Stomach smooth muscle (tissue), 2 donors: Measurements from ENCODE around the gene CES4A.
"Not testable (repeated sequence)": the region's sequence is repeated elsewhere in the genome, so short reads cannot be mapped to it uniquely, and the experiment has no call there.

Experiments used
- H3K27ac ChIP-seq: one replicate; pipeline ENCODE4 v1.7.0; 2013; ENCODE audit warnings: mild to moderate bottlenecking, low read length, inconsistent platforms
- H3K27me3 ChIP-seq, 2 donors: one replicate each; pipeline ENCODE4 v1.7.0; 2013; ENCODE audit warnings: low read length in 2 of 2; ENCODE audit not compliant: insufficient read depth in 2 of 2, control insufficient read depth in 1 of 2
- H3K36me3 ChIP-seq, 2 donors: one replicate each; pipeline ENCODE4 v1.7.0; 2013; ENCODE audit warnings: low read length in 2 of 2; ENCODE audit not compliant: control insufficient read depth in 2 of 2, insufficient read depth in 2 of 2
- H3K4me1 ChIP-seq: one replicate; pipeline ENCODE4 v1.7.0; 2013; ENCODE audit warnings: low read length; ENCODE audit not compliant: control insufficient read depth, insufficient read depth
- H3K4me3 ChIP-seq, 2 donors: one replicate each; pipeline ENCODE4 v1.7.0; 2013; ENCODE audit warnings: low read length in 2 of 2
- H3K9ac ChIP-seq, 2 donors: one replicate each; pipeline ENCODE4 v1.7.0; 2013; ENCODE audit warnings: low read length in 2 of 2, mild to moderate bottlenecking in 1 of 2
- H3K9me3 ChIP-seq, 2 donors: one replicate each; pipeline ENCODE4 v1.7.0; 2013; ENCODE audit warnings: low read length in 2 of 2; ENCODE audit not compliant: control insufficient read depth in 2 of 2
- donor health status: healthy.
- donor health status: Pancreatic carcinoma.

The CES4A gene

DNA sequence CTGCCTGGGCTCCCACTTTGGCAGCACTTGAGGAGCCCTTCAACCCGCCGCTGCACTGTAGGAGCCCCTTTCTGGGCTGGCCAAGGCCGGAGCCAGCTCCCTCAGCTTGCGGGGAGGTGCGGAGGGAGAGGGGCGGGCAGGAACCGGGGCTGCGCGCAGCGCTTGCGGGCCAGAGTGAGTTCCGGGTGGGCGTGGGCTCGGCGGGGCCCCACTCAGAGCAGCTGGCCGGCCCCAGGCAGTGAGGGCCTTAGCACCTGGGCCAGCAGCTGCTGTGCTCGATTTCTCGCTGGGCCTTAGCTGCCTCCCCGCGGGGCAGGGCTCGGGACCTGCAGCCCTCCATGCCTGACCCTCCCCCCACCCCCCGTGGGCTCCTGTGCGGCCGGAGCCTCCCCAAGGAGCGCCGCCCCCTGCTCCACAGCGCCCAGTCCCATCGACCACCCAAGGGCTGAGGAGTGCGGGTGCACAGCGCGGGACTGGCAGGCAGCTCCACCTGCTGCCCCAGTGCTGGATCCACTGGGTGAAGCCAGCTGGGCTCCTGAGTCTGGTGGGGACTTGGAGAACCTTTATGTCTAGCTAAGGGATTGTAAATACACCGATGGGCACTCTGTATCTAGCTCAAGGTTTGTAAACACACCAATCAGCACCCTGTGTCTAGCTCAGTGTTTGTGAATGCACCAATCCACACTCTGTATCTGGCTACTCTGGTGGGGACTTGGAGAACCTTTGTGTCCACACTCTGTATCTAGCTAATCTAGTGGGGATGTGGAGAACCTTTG is 14.0 kb upstream of the CES4A start:
- not testable (repeated sequence) for H3K36me3 ChIP-seq, H3K4me1 ChIP-seq, H3K9ac ChIP-seq

DNA sequence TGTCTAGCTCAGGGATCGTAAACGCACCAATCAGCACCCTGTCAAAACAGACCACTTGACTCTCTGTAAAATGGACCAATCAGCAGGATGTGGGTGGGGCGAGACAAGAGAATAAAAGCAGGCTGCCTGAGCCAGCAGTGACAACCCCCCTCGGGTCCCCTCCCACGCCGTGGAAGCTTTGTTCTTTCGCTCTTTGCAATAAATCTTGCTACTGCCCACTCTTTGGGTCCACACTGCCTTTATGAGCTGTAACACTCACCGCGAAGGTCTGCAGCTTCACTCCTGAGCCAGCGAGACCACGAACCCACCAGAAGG is 13.5 kb upstream of the CES4A start:
- H3K9ac ChIP-seq, H3K27me3 ChIP-seq, H3K36me3 ChIP-seq, H3K4me1 ChIP-seq, H3K27ac ChIP-seq, H3K9me3 ChIP-seq, H3K4me3 ChIP-seq: not testable (repeated sequence)

More for the DNA sequence above, 14.0 kb upstream of the CES4A start:
- H3K27ac ChIP-seq, H3K9me3 ChIP-seq, H3K27me3 ChIP-seq, H3K4me3 ChIP-seq: not testable (repeated sequence)

DNA sequence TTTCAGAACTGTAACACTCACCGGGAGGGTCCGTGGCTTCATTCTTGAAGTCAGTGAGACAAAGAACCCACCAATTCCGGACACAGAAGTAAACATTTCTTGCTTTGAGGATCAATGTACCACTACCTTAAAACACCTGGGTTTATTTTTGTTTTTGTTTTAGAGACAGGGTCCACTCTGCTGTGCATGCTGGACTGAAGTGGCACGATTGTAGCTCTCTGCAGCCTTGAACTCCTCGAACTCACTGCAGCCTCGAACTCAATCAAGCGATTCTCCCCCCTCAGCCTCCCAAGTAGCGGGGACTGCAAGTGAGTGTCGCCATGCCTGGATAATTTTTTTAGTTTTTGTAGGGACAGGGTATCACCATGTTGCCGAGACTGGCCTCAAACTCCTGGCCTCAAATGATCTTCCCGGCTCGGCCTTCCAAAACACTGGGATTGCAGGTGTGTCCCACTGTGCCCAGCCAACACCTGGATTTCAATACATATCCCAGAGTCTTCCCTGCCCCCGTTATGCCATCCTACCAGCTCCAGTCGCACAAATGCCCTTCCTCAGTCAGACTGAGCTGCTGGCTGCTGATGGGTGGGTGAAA is 13.0 kb upstream of the CES4A start:
- Histone ChIP-seq H3K4me3 (no peak overlapping the region), H3K4me1 (no peaks in the 10 kb centered on the region), H3K9me3 (no peaks in the 10 kb centered on the region), H3K27me3 (peaks cover 0 to 3% of the 10 kb centered on the region in 2 donors), H3K9ac (no peak overlapping the region), H3K27ac (no peak overlapping the region), H3K36me3 (no peaks in the 10 kb centered on the region)

DNA sequence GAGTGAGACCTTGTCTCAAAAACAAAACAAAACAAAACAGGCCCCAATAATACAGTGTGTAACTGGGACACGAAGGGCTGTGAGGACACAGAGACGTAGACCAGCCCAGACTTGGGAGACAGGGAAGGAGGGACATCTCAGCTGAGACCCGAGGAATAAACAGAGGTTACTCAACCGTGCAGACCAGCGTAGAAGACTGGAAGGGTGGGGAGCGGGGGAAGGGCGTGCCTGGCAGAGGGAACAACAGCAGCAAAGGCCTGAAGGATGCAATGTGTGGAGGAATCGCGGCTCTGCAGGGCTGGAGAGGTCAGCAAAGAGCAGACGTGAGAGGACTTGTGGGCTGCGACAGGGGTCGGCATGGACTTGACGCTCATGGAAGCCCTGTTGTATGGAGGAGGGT is 11.6 kb upstream of the CES4A start:
- no peak overlapping the region for H3K27ac ChIP-seq
- H3K27me3 ChIP-seq: peaks cover 0 to 3% of the 10 kb centered on the region in 2 donors
- H3K4me3 ChIP-seq: no peak overlapping the region
- H3K9ac ChIP-seq: no peak overlapping the region
- H3K9me3 ChIP-seq: no peaks in the 10 kb centered on the region
- H3K4me1 ChIP-seq: no peaks in the 10 kb centered on the region
- no peaks in the 10 kb centered on the region for H3K36me3 ChIP-seq

DNA sequence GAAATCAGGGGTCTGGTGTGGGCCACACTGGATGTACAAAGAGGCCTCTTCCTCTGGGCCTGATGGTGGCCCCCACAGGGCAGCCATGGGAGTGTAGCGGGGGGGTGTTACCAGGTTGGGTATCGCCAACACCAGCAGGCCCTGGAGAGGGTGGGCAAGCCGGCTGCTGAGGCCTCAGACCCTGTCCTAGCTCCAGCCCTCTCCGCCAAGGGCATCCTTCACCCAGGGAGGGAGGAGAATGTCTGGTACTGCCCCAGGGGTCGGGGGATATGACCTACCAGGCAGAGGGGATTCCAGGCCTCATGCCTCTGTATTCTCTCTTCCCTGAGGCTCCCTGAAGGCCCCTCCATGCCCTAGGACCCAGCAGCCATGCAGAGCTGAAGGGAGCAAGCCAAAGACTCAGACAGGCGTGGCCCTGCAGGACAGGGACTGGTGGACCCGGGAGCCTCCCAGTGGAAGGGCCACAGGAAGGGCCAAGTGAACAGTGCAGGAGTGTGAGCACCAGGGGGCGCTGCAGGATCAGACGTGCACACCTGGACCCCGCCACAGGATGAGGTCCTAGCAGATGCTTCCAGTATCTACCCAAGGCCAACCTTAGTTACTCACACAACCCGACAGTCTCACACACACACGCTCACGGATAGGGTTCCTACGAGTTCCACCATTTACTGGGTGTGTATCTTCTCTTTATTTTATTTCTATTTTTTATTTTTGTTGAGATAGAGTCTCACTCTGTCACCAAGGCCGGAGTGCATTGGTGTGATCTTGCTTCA is 10.9 kb upstream of the CES4A start:
- Histone ChIP-seq H3K4me3 (no peak overlapping the region), H3K4me1 (no peaks in the 10 kb centered on the region), H3K27me3 (peaks cover 0 to 3% of the 10 kb centered on the region in 2 donors), H3K27ac (no peak overlapping the region), H3K9ac (no peak overlapping the region), H3K9me3 (no peaks in the 10 kb centered on the region), H3K36me3 (no peaks in the 10 kb centered on the region)

DNA sequence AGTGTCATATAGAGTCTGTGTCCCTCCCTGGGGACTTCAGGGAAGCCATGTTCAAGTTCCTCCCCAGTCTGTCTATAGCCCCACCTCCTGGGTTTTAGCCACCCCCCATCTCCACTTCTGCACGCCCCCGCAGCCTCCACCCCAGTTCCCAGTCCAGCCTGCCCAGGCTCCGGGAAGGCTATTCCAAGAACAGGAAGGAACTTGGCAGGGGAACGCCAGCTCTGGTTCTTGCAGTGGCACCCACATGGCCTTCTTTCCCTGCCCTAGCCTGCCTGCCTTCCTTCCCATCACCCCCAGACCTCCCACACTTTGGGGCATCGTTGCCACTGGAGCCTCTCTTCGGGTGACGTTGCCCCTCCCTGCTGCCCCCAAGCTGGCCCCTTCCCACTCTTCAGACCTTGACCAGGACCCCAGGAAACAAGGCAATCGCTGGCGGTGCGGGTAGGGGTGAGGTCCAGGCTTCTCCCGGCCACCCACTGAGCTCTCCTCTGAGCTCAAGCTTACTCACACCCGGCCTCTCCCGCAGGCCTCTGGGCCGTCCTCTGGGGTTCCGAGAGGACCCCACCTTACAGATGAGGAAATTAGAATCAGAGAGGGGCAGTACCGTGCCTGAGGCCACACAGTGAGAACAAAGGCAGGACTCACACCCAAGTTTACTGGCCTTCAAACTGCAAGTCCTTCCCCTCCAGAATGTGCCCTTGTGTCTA is 9.2 kb upstream of the CES4A start:
- H3K27me3 ChIP-seq: peaks cover 0 to 3% of the 10 kb centered on the region in 2 donors
- H3K9ac ChIP-seq: no peak overlapping the region
- H3K4me1 ChIP-seq: no peaks in the 10 kb centered on the region
- H3K27ac ChIP-seq: no peak overlapping the region
- H3K36me3 ChIP-seq: no peaks in the 10 kb centered on the region
- no peak overlapping the region for H3K4me3 ChIP-seq
- H3K9me3 ChIP-seq: no peaks in the 10 kb centered on the region

DNA sequence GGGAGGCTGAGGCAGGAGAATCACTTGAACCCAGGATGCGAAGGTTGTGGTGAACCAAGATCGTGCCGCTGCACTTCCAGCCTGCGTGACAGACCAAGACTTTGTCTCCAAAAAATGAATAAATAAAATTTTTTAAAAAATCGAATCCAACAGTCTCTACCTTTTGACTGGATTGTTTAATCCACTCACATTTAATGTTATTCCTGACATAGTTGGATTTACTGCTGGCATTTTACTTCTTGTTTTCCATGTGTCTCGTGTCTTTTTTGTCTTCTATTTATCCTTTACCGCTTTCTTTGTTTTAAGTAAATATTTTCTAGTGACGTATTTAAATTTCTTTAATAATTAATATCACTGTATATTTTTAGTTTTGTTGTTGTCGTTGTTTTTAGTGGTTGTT is 5.4 kb upstream of the CES4A start:
- H3K27ac ChIP-seq: no peak overlapping the region
- H3K9ac ChIP-seq: no peak overlapping the region
- no peak overlapping the region for H3K4me3 ChIP-seq
- H3K27me3 ChIP-seq: no peaks in the 10 kb centered on the region
- no peaks in the 10 kb centered on the region for H3K4me1 ChIP-seq
- no peaks in the 10 kb centered on the region for H3K9me3 ChIP-seq
- no peaks in the 10 kb centered on the region for H3K36me3 ChIP-seq

DNA sequence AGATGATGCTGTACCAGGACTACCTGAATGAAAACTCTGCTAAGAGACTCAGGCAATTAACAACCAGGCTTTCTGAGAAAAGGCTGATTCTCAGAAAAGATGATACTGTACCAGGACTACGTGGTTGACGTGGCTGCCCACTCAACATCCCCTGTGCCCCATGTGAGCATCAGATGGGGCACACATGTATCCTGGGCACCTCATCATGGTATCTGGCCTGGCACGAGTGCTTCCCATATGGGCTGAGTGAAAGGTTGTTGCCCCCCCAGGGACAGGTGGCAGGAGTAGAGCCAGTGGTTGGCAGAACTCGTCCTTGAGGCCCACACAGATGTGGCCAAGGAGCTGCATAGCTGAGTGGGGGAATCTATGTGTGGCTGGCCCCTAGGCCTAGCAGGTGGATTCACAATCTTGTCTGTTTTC is 3.5 kb upstream of the CES4A start:
- Histone ChIP-seq H3K9me3 (no peaks in the 10 kb centered on the region), H3K36me3 (no peaks in the 10 kb centered on the region), H3K9ac (no peak overlapping the region), H3K4me3 (no peak overlapping the region), H3K4me1 (no peaks in the 10 kb centered on the region), H3K27me3 (no peaks in the 10 kb centered on the region), H3K27ac (no peak overlapping the region)

DNA sequence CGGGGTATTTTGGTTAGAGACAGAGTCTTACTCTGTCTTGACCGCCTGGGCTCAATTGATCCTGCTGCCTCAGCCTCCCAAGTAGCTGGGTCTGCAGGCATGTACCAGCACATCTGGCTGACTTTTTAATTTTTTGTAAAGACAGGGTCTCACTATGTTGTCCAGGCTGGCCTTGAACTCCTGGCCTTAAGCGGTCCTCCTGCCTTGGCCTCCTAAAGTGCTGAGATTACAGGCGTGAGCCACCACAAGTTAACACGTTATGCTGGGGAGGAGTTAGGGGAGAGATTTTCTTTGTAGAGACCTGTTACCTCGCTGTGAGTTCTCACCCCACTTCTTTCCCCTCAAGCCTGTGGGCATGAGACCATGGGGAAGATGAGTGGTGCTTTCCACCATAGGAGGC is 1.8 kb upstream of the CES4A start:
- no peaks in the 10 kb centered on the region for H3K36me3 ChIP-seq
- H3K4me3 ChIP-seq: no peak overlapping the region
- H3K4me1 ChIP-seq: no peaks in the 10 kb centered on the region

DNA sequence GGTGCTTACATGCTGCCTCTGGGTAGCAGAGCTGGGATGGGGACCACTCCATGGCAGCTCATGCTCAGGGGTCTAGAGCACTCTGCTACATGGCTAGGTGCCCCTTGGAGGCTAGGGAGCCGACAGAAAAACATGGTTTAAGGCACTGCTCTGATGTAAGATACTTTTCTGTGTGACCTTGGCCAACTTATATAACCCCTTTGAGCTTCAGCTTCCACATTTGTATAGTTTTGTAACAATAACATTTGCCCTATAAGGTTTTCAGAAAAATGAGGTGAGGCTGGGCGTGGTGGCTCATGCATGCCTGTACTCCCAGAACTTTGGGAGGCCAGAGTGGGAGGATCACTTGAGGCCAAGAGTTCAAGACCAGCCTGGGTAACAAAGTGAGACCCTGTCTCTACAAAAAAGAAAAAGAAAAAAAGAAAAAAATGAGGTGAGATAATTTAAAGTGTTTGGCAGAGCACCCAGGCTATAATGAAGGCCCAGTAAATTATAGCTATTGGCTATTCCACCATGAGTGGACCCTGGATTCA is 3.2 kb downstream of the CES4A start:
- Histone ChIP-seq H3K4me3 (no peak overlapping the region), H3K27me3 (no peaks in the 10 kb centered on the region), H3K27ac (no peak overlapping the region), H3K9me3 (no peaks in the 10 kb centered on the region), H3K36me3 (no peaks in the 10 kb centered on the region), H3K9ac (no peak overlapping the region), H3K4me1 (no peaks in the 10 kb centered on the region)

More for the DNA sequence above, 1.8 kb upstream of the CES4A start:
- Histone ChIP-seq H3K9ac (no peak overlapping the region), H3K9me3 (no peaks in the 10 kb centered on the region), H3K27me3 (no peaks in the 10 kb centered on the region), H3K27ac (no peak overlapping the region)
